ENCODE measurements around the gene ZP1. TPM values are rescaled to one million over a fixed set of nuclear protein-coding genes. Genes with fewer than 3 reads are reported as not detected.

The ZP1 gene
- total and polyA plus RNA-seq, 10 donors, result 0.05 to 0.07 TPM; not detected in 8

DNA sequence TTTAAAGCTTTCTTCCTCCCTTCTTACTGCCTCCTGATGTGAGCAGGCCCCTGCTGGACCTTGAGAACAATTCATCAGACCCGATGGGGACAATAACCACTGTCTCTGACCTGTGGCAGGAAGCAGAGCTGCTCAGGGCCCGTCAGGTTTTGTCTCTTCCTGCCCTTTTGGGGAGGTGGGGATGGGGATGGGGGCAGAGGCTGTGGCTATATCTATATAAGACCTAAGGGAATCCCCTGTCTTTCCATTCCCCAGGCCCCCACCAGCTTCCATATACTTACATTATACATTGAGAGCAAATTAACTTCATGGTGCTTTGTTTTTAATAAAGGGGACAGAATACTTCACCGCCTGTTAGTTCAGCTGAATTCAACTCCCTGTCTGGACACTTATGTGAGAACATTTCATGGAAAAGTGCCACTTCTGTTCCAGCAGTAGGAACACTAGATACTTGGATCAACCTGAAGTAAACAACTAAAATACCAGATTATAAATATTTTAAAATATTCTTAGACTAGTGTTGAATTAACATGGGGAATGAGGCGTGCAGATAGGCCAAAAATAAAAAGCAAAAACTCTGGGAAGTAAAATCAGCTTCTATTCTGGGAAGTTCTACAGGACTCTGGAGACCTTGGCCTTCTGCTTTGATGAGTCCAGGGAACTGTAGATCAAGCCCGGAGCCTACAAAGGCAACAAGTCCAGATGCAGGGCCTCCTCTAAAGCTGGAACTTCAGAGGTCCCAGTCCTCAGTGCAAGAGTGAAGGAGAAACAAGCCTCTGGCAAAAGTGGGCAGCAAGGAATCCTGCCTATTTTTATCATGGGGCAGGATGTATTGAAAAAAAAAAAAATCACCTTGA is 11.1 kb downstream of the ZP1 start:
- DNase-seq, result peak; percentile 6
- Histone ChIP-seq H3K27ac (no peak overlapping the region), H3K9me3 (no peaks in the 10 kb centered on the region), H3K4me1 (no peaks in the 10 kb centered on the region), H3K4me3 (no peak overlapping the region), H3K27me3 (replicated peaks in 1 of 7) (no peaks in the 10 kb centered on the region), H3K36me3 (peaks cover 0 to 63% (median 20%) of the 10 kb centered on the region in 6 donors)
- TF ChIP-seq POLR2A (IDR thresholded peaks at IDR 0.05), result no peak
- TF ChIP-seq POLR2AphosphoS5 (IDR thresholded peaks at IDR 0.05), result no peak
- TF ChIP-seq, protein P1, sequence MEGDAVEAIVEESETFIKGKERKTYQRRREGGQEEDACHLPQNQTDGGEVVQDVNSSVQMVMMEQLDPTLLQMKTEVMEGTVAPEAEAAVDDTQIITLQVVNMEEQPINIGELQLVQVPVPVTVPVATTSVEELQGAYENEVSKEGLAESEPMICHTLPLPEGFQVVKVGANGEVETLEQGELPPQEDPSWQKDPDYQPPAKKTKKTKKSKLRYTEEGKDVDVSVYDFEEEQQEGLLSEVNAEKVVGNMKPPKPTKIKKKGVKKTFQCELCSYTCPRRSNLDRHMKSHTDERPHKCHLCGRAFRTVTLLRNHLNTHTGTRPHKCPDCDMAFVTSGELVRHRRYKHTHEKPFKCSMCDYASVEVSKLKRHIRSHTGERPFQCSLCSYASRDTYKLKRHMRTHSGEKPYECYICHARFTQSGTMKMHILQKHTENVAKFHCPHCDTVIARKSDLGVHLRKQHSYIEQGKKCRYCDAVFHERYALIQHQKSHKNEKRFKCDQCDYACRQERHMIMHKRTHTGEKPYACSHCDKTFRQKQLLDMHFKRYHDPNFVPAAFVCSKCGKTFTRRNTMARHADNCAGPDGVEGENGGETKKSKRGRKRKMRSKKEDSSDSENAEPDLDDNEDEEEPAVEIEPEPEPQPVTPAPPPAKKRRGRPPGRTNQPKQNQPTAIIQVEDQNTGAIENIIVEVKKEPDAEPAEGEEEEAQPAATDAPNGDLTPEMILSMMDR (IDR thresholded peaks at IDR 0.05 in 8 of 11, conservative IDR thresholded peaks at IDR 0.05 in 3 of 11), result no peak
- 75 to 80% (median 80%) methylated on average over 5 of the region's 5 CpGs for WGBS, 5 donors
- intact Hi-C loops (cut with DNase I; ENCODE audit: low total_unique reads), result no loop called here

DNA sequence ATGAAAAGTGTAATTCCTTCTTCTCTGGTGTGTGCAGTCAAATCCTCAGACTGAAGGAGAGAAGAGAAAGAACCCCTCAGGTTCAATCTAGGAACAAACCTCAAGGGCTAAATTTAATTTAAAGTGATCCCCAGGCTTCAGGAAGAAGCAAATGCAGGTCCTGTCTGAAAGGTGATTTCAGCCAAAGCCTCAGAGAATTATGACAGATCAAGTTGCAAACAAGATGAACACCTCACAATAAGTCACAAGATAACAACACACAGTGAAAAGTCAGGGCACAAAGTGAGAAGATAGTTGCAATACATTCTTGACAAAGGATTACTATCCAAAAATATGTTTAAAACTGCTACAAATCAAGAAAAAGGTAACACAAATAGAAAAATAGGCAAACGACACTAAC is 11.8 kb downstream of the ZP1 start:
- Histone ChIP-seq H3K4me3 (no peak overlapping the region), H3K9me3 (no peaks in the 10 kb centered on the region), H3K36me3 (peaks cover 0 to 63% (median 20%) of the 10 kb centered on the region in 6 donors), H3K4me1 (no peaks in the 10 kb centered on the region), H3K27me3 (replicated peaks in 1 of 7) (no peaks in the 10 kb centered on the region), H3K27ac (no peak overlapping the region)
- intact Hi-C loops (cut with DNase I; ENCODE audit: low total_unique reads), result no loop called here
- no peak for DNase-seq
- TF ChIP-seq POLR2A (IDR thresholded peaks at IDR 0.05) (no peak), POLR2AphosphoS5 (IDR thresholded peaks at IDR 0.05) (no peak)
- TF ChIP-seq, protein P1 (IDR thresholded peaks at IDR 0.05 in 8 of 11, conservative IDR thresholded peaks at IDR 0.05 in 3 of 11), result no peak
- 85 to 91% (median 88%) methylated on average over 1 of the region's 1 CpG for WGBS, 5 donors

DNA sequence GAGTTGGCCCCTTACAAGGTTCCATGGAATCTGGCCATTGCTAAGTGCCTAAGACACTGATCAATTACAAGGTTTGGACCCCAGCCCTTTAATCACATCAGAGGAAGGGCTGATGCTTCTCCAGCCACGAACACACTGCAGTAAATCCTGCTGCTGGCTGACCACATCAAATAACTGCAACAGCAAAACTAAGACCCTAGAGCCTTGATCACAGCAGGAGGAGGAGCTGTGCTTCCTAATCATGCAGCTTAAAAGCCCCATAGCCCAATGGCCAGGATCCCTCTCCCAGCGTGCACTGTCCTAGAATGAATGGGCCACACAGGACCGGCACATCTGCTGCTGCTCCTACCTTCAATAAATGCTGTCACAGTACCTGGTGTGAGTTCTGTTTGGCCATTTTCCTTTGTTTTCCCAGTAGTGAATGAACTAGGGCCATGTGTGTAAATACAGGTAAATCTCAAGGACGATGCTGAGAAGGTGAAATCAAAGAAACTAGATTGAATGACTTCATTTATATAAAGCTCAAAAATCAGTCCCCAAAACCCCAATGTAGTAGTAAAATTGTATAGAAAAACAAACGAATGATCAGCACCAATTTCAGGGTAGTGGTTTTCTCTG is 12.7 kb downstream of the ZP1 start:
- TF ChIP-seq, protein P1 (IDR thresholded peaks at IDR 0.05 in 8 of 11, conservative IDR thresholded peaks at IDR 0.05 in 3 of 11), result no peak
- TF ChIP-seq POLR2AphosphoS5 (IDR thresholded peaks at IDR 0.05), result no peak
- TF ChIP-seq POLR2A (IDR thresholded peaks at IDR 0.05), result no peak
- WGBS, 5 donors, result 82 to 87% (median 86%) methylated on average over 5 of the region's 5 CpGs

DNA sequence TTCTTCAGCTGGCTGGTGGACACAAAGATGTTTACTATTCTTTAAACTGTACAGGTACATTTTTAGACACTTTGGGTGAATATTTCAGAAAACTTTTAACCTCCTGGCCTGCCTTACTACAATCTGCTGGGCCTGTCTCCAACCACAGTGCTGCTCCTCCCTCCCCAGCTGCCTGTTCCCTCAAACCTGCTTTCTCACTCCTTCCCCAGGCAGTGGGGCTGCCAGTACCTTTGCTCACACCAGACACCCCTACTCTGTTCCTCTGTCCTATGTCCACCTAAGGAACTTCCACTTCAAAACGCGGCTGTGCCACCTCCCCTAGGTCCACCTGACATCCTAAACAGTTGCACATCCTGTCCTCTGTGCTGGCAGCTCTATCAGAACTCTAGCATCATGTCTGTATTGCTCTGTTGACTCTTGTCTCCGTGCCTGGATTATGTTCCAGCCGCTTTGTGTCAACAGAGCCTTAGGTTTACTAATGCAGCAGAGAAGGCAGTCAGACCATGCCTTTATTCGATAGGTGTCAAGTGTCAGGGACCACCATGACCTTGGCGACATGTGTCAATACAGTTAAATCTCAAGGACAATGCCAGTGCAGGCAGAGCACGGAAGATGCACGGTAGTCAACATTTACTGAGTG is 13.4 kb downstream of the ZP1 start:
- DNase-seq, result no peak

More for the DNA sequence above, 12.7 kb downstream of the ZP1 start:
- intact Hi-C loops (cut with DNase I; ENCODE audit: low total_unique reads), result no loop called here
- H3K36me3 ChIP-seq, result peaks cover 0 to 55% (median 20%) of the 10 kb centered on the region in 6 donors
- no peaks in the 10 kb centered on the region for H3K9me3 ChIP-seq
- H3K27me3 ChIP-seq (replicated peaks in 1 of 7), result no peaks in the 10 kb centered on the region
- no peaks in the 10 kb centered on the region for H3K4me1 ChIP-seq
- no peak overlapping the region for H3K27ac ChIP-seq
- no peak for DNase-seq
- H3K4me3 ChIP-seq, result no peak overlapping the region

More for the DNA sequence above, 13.4 kb downstream of the ZP1 start:
- intact Hi-C loops (cut with DNase I; ENCODE audit: low total_unique reads), result no loop called here
- H3K4me1 ChIP-seq, result no peaks in the 10 kb centered on the region
- H3K27me3 ChIP-seq (replicated peaks in 1 of 7), result no peaks in the 10 kb centered on the region
- H3K4me3 ChIP-seq, result no peak overlapping the region
- 89 to 92% (median 90%) methylated on average over 8 of the region's 8 CpGs for WGBS, 5 donors
- no peaks in the 10 kb centered on the region for H3K9me3 ChIP-seq
- H3K27ac ChIP-seq, result no peak overlapping the region
- peaks cover 0 to 52% (median 20%) of the 10 kb centered on the region in 6 donors for H3K36me3 ChIP-seq
- TF ChIP-seq, protein P1 (IDR thresholded peaks at IDR 0.05 in 8 of 11, conservative IDR thresholded peaks at IDR 0.05 in 3 of 11), result no peak
- no peak for TF ChIP-seq POLR2AphosphoS5 (IDR thresholded peaks at IDR 0.05)
- no peak for TF ChIP-seq POLR2A (IDR thresholded peaks at IDR 0.05)

Measured in spleen (tissue), 11 donors.